WTC11 (cell line): Measurements from ENCODE around the gene GAGE12J. TPM values are rescaled to one million over a fixed set of nuclear protein-coding genes. Genes with fewer than 3 reads are reported as not detected.

Experiments
- ATAC-seq: fragments of 200-7000 bp; cut with Tn5 transposase; 2 replicates; pipeline ENCODE4 v1.10.0; 2021; ENCODE audit warnings: mild to moderate bottlenecking, moderate library complexity
- CTCF ChIA-PET: fragments of 300-600 bp; sonication (Branson Sonifier 250); formaldehyde crosslinking; loops from one replicate; lab custom pipeline; 2021; ENCODE audit warnings: antibody characterized with exemption; lab: Charles Lee
- POLR2A ChIA-PET: fragments of 350-600 bp; sonication (Branson Sonifier 250); formaldehyde crosslinking; loops from one replicate; lab custom pipeline; 2021; ENCODE audit warnings: antibody characterized with exemption; lab: Charles Lee
- DNase-seq: peaks from one replicate; pipeline ENCODE4 v3.0.0; 2021; ENCODE audit warnings: low spot score
- H3K27ac Mint-ChIP-seq: 2 replicates; pipeline ENCODE4 v1.8.0; 2021; ENCODE audit warnings: mixed read lengths
- H3K27me3 Mint-ChIP-seq: 2 replicates; pipeline ENCODE4 v1.8.0; 2021; ENCODE audit warnings: low read depth, mild to moderate bottlenecking, moderate library complexity, mixed read lengths
- H3K36me3 Mint-ChIP-seq: 2 replicates; pipeline ENCODE4 v1.8.0; 2021; ENCODE audit warnings: mixed read lengths
- H3K4me1 Mint-ChIP-seq: 2 replicates; pipeline ENCODE4 v1.8.0; 2022; ENCODE audit warnings: mixed read lengths
- H3K4me3 Mint-ChIP-seq: 2 replicates; pipeline ENCODE4 v1.8.0; 2021; ENCODE audit warnings: mild to moderate bottlenecking, moderate library complexity, mixed read lengths
- H3K9me3 Mint-ChIP-seq: 2 replicates; pipeline ENCODE4 v1.8.0; 2021; ENCODE audit warnings: mixed read lengths
- ATF1 ChIP-seq: sonication (generic); formaldehyde crosslinking; IDR thresholded peaks from 2 replicates; pipeline ENCODE4 v1.8.1; 2023; ENCODE audit warnings: mild to moderate bottlenecking, moderate library complexity, missing genetic modification reagents
- CTCF ChIP-seq: fragments of 200-600 bp; IDR thresholded peaks from 2 replicates; pipeline ENCODE4 v1.8.0; 2022; ENCODE audit warnings: antibody characterized with exemption
- ESRRA ChIP-seq: sonication (generic); formaldehyde crosslinking; IDR thresholded peaks from 2 replicates; pipeline ENCODE4 v1.8.1; 2022; ENCODE audit warnings: mild to moderate bottlenecking, missing genetic modification reagents, borderline replicate concordance
- GABPB1 ChIP-seq: sonication (generic); formaldehyde crosslinking; IDR thresholded peaks from 2 replicates; pipeline ENCODE4 v1.8.1; 2023; ENCODE audit warnings: mild to moderate bottlenecking, missing genetic modification reagents
- HMGA2 ChIP-seq: fragments of 250-450 bp; sonication (Bioruptor Pico); IDR thresholded peaks from 2 replicates; pipeline ENCODE4 v1.4.0; 2021; ENCODE audit warnings: mild to moderate bottlenecking, moderate library complexity
- MAX ChIP-seq: sonication (generic); formaldehyde crosslinking; IDR thresholded peaks from 2 replicates; pipeline ENCODE4 v1.8.0; 2022; ENCODE audit warnings: mild to moderate bottlenecking, missing genetic modification reagents
- TEAD1 ChIP-seq: sonication (generic); formaldehyde crosslinking; IDR thresholded peaks from 2 replicates; pipeline ENCODE4 v1.8.0; 2022; ENCODE audit warnings: mild to moderate bottlenecking, missing genetic modification reagents
- ZBTB21 ChIP-seq: sonication (generic); formaldehyde crosslinking; IDR thresholded peaks from 2 replicates; pipeline ENCODE4 v1.8.1; 2023; ENCODE audit warnings: mild to moderate bottlenecking, missing genetic modification reagents, borderline replicate concordance
- ZNF232 ChIP-seq: sonication (generic); formaldehyde crosslinking; IDR thresholded peaks from 2 replicates; pipeline ENCODE4 v1.8.0; 2022; ENCODE audit warnings: mild to moderate bottlenecking, missing genetic modification reagents
- total RNA-seq: library from RNA; stranded (reverse); gene quantifications from 3 replicates; pipeline ENCODE4 v1.2.3, GENCODE V29; 2021
- TF ChIP-seq, protein P1 (sequence below): sonication (generic); formaldehyde crosslinking; IDR thresholded peaks from 2 replicates; pipeline ENCODE4 v1.8.0; 2022; ENCODE audit warnings: mild to moderate bottlenecking, missing genetic modification reagents
- TF ChIP-seq, protein P2 (sequence below): sonication (generic); formaldehyde crosslinking; IDR thresholded peaks from 2 replicates; pipeline ENCODE4 v1.8.1; 2022; ENCODE audit warnings: low read depth, missing genetic modification reagents, borderline replicate concordance
- TF ChIP-seq, protein P3 (sequence below): fragments of 250-450 bp; sonication (Bioruptor Pico); IDR thresholded peaks from 2 replicates; pipeline ENCODE4 v1.8.0; 2021; ENCODE audit warnings: mild to moderate bottlenecking
- TF ChIP-seq, protein P4 (sequence below): sonication (generic); formaldehyde crosslinking; IDR thresholded peaks from 2 replicates; pipeline ENCODE4 v1.8.0; 2022; ENCODE audit warnings: mild to moderate bottlenecking, missing genetic modification reagents
- TF ChIP-seq, protein P5 (sequence below): sonication (generic); formaldehyde crosslinking; IDR thresholded peaks from 2 replicates; pipeline ENCODE4 v1.8.1; 2022; ENCODE audit warnings: missing genetic modification reagents, borderline replicate concordance
- TF ChIP-seq, protein P6 (sequence below): sonication (generic); formaldehyde crosslinking; IDR thresholded peaks from 2 replicates; pipeline ENCODE4 v1.8.1; 2023; ENCODE audit warnings: mild to moderate bottlenecking, moderate library complexity, missing genetic modification reagents

Gene GAGE12J
- total RNA-seq, 1 experiment from 2014 or later = not detected

GRCh38 chrX:49286136-49286535 lies 35.7 kb upstream of the GAGE12J start:
- H3K9me3 Mint-ChIP-seq = no peaks in the 10 kb centered on the region
- no peak overlapping the region for H3K4me3 Mint-ChIP-seq
- H3K4me1 Mint-ChIP-seq = peaks cover 8% of the 10 kb centered on the region
- H3K27me3 Mint-ChIP-seq = no peaks in the 10 kb centered on the region
- ATAC-seq = no peak
- H3K36me3 Mint-ChIP-seq = no peaks in the 10 kb centered on the region
- CTCF ChIA-PET = no interaction called here
- POLR2A ChIA-PET = no interaction called here
- no peak overlapping the region for H3K27ac Mint-ChIP-seq
- TF ChIP-seq, protein P1, sequence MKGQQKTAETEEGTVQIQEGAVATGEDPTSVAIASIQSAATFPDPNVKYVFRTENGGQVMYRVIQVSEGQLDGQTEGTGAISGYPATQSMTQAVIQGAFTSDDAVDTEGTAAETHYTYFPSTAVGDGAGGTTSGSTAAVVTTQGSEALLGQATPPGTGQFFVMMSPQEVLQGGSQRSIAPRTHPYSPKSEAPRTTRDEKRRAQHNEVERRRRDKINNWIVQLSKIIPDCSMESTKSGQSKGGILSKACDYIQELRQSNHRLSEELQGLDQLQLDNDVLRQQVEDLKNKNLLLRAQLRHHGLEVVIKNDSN (CRISPR knock-in tag) = no peak
- TF ChIP-seq, protein P2, sequence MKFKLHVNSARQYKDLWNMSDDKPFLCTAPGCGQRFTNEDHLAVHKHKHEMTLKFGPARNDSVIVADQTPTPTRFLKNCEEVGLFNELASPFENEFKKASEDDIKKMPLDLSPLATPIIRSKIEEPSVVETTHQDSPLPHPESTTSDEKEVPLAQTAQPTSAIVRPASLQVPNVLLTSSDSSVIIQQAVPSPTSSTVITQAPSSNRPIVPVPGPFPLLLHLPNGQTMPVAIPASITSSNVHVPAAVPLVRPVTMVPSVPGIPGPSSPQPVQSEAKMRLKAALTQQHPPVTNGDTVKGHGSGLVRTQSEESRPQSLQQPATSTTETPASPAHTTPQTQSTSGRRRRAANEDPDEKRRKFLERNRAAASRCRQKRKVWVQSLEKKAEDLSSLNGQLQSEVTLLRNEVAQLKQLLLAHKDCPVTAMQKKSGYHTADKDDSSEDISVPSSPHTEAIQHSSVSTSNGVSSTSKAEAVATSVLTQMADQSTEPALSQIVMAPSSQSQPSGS (CRISPR knock-in tag) = no peak
- TF ChIP-seq ATF1 (no peak), TEAD1 (CRISPR knock-in tag) (no peak), GABPB1 (no peak), ZNF232 (CRISPR knock-in tag) (no peak), ESRRA (CRISPR knock-in tag) (no peak), HMGA2 (CRISPR knock-in tag) (no peak), ZBTB21 (CRISPR knock-in tag) (no peak), MAX (CRISPR knock-in tag) (no peak)
- TF ChIP-seq, protein P3, sequence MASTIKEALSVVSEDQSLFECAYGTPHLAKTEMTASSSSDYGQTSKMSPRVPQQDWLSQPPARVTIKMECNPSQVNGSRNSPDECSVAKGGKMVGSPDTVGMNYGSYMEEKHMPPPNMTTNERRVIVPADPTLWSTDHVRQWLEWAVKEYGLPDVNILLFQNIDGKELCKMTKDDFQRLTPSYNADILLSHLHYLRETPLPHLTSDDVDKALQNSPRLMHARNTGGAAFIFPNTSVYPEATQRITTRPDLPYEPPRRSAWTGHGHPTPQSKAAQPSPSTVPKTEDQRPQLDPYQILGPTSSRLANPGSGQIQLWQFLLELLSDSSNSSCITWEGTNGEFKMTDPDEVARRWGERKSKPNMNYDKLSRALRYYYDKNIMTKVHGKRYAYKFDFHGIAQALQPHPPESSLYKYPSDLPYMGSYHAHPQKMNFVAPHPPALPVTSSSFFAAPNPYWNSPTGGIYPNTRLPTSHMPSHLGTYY = no peak
- TF ChIP-seq, protein P4, sequence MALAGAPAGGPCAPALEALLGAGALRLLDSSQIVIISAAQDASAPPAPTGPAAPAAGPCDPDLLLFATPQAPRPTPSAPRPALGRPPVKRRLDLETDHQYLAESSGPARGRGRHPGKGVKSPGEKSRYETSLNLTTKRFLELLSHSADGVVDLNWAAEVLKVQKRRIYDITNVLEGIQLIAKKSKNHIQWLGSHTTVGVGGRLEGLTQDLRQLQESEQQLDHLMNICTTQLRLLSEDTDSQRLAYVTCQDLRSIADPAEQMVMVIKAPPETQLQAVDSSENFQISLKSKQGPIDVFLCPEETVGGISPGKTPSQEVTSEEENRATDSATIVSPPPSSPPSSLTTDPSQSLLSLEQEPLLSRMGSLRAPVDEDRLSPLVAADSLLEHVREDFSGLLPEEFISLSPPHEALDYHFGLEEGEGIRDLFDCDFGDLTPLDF (CRISPR knock-in tag) = no peak
- TF ChIP-seq, protein P5, sequence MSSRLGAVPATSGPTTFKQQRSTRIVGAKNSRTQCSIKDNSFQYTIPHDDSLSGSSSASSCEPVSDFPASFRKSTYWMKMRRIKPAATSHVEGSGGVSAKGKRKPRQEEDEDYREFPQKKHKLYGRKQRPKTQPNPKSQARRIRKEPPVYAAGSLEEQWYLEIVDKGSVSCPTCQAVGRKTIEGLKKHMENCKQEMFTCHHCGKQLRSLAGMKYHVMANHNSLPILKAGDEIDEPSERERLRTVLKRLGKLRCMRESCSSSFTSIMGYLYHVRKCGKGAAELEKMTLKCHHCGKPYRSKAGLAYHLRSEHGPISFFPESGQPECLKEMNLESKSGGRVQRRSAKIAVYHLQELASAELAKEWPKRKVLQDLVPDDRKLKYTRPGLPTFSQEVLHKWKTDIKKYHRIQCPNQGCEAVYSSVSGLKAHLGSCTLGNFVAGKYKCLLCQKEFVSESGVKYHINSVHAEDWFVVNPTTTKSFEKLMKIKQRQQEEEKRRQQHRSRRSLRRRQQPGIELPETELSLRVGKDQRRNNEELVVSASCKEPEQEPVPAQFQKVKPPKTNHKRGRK = no peak
- TF ChIP-seq, protein P6, sequence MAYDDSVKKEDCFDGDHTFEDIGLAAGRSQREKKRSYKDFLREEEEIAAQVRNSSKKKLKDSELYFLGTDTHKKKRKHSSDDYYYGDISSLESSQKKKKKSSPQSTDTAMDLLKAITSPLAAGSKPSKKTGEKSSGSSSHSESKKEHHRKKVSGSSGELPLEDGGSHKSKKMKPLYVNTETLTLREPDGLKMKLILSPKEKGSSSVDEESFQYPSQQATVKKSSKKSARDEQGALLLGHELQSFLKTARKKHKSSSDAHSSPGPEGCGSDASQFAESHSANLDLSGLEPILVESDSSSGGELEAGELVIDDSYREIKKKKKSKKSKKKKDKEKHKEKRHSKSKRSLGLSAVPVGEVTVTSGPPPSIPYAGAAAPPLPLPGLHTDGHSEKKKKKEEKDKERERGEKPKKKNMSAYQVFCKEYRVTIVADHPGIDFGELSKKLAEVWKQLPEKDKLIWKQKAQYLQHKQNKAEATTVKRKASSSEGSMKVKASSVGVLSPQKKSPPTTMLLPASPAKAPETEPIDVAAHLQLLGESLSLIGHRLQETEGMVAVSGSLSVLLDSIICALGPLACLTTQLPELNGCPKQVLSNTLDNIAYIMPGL (CRISPR knock-in tag) = no peak
- TF ChIP-seq, all 79 proteins: peak for 0
- no peak for DNase-seq

DNA sequence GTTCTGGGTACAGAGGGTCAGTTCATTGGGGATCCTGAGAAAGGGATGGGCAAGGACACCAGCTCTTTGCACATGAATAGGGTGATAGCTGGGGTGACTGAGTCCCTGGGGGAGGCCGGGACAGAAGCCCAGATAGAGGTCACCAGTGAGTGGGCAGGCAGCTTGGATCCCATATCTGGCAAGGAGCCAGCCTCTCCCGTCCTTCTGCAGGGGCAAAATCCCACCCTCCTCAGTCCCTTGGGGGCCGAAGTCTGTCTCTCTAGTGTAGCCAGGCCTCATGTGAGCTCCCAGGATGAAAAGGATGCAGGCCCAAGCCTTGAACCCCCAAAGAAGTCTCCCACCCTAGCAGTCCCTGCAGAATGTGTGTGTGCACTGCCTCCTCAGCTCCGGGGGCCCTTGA lies 35.3 kb upstream of the GAGE12J start:
- no peak for DNase-seq
- Mint-ChIP-seq H3K4me1 (peaks cover 8% of the 10 kb centered on the region), H3K4me3 (no peak overlapping the region), H3K9me3 (no peaks in the 10 kb centered on the region)
- CTCF ChIA-PET = no interaction called here
- TF ChIP-seq CTCF = no peak
- TF ChIP-seq, all 79 proteins: peak for 0
- H3K36me3 Mint-ChIP-seq = no peaks in the 10 kb centered on the region
- no peaks in the 10 kb centered on the region for H3K27me3 Mint-ChIP-seq
- POLR2A ChIA-PET = no interaction called here
- H3K27ac Mint-ChIP-seq = no peak overlapping the region
- ATAC-seq = no peak
